ENCODE data around the gene ZNF304.
"Not testable (repeated sequence)": the region's sequence is repeated elsewhere in the genome, so short reads cannot be mapped to it uniquely, and the experiment has no call there.

Gene ZNF304

GRCh38 chr19:57374179-57374578 lies 23.1 kb downstream of the ZNF304 start:
- CTCF ChIA-PET = no interaction called here
- peaks cover 6% of the 10 kb centered on the region; the same call in 1 of the 2 replicates for H3K9me3 ChIP-seq (ENCODE audit: control insufficient read depth, insufficient read depth, low read depth, low read length)

GRCh38 chr19:57374647-57375046 lies 23.6 kb downstream of the ZNF304 start:
- H3K4me3 ChIP-seq (ENCODE audit: low read depth, low read length); CTCF ChIA-PET; H3K9me3 ChIP-seq (ENCODE audit: control insufficient read depth, insufficient read depth, low read depth, low read length); H3K27ac ChIP-seq (ENCODE audit: extremely low read depth, low read depth, low read length); POLR2A ChIA-PET; H3K4me1 ChIP-seq (ENCODE audit: control insufficient read depth, insufficient read depth, low read length): not testable (repeated sequence)
- H3K36me3 ChIP-seq (ENCODE audit: control insufficient read depth in 2 of 2, insufficient read depth in 1 of 2, low read length in 2 of 2) = peaks cover 14 to 68% of the 10 kb centered on the region in 2 experiments

More at GRCh38 chr19:57374179-57374578, 23.1 kb downstream of the ZNF304 start:
- TF ChIP-seq ZNF585B (tag by site-specific recombination; IDR thresholded peaks at IDR 0.05) = peak; percentile 95
- no peak for TF ChIP-seq CTCF (tag by site-specific recombination; IDR thresholded peaks at IDR 0.05)
- no peak for TF ChIP-seq PRDM10 (tag by site-specific recombination; IDR thresholded peaks at IDR 0.05)
- TF ChIP-seq YY2 (tag by site-specific recombination; IDR thresholded peaks at IDR 0.05) = no peak
- Histone ChIP-seq H3K27ac (ENCODE audit: extremely low read depth, low read depth, low read length) (no peak overlapping the region), H3K4me1 (ENCODE audit: control insufficient read depth, insufficient read depth, low read length) (no peaks in the 10 kb centered on the region), H3K4me3 (ENCODE audit: low read depth, low read length) (no peak overlapping the region), H3K36me3 (ENCODE audit: control insufficient read depth in 2 of 2, insufficient read depth in 1 of 2, low read length in 2 of 2) (peaks cover 14 to 68% of the 10 kb centered on the region in 2 experiments)
- POLR2A ChIA-PET = no interaction called here

- POLR2A ChIA-PET = no interaction called here
- H3K36me3 ChIP-seq (ENCODE audit: control insufficient read depth in 2 of 2, insufficient read depth in 1 of 2, low read length in 2 of 2) = peaks cover 14 to 65% of the 10 kb centered on the region in 2 experiments
- no peak for TF ChIP-seq ZNF654 (tag by site-specific recombination; IDR thresholded peaks at IDR 0.05; ENCODE audit: low read depth)
- TF ChIP-seq MYNN (tag by site-specific recombination; IDR thresholded peaks at IDR 0.05; ENCODE audit: borderline replicate concordance) = no peak
- TF ChIP-seq ZNF843 (tag by site-specific recombination; IDR thresholded peaks at IDR 0.05) = no peak
- no peak for TF ChIP-seq PRDM1 (tag by site-specific recombination; IDR thresholded peaks at IDR 0.05)
- no peak for TF ChIP-seq ZNF23 (tag by site-specific recombination; IDR thresholded peaks at IDR 0.05; ENCODE audit: borderline replicate concordance)
- TF ChIP-seq ZNF785 (tag by site-specific recombination; IDR thresholded peaks at IDR 0.05) = no peak
- TF ChIP-seq ZNF114 (tag by site-specific recombination; IDR thresholded peaks at IDR 0.05) = no peak
- no peak for TF ChIP-seq ZNF221 (tag by site-specific recombination; IDR thresholded peaks at IDR 0.05; ENCODE audit: borderline replicate concordance)
- TF ChIP-seq ZNF48 (tag by site-specific recombination; IDR thresholded peaks at IDR 0.05) = no peak
- TF ChIP-seq OVOL3 (tag by site-specific recombination; IDR thresholded peaks at IDR 0.05) = no peak
- TF ChIP-seq WT1 (tag by site-specific recombination; IDR thresholded peaks at IDR 0.05) = no peak
- TF ChIP-seq ZNF518A (tag by site-specific recombination; conservative IDR thresholded peaks at IDR 0.05; ENCODE audit: low read depth) = no peak
- no peak for TF ChIP-seq KLF9 (tag by site-specific recombination; IDR thresholded peaks at IDR 0.05; ENCODE audit: low read depth)
- TF ChIP-seq ZNF513 (tag by site-specific recombination; IDR thresholded peaks at IDR 0.05) = no peak
- H3K4me3 ChIP-seq (ENCODE audit: low read depth, low read length) = no peak overlapping the region
- peaks cover 6% of the 10 kb centered on the region; the same call in 1 of the 2 replicates for H3K9me3 ChIP-seq (ENCODE audit: control insufficient read depth, insufficient read depth, low read depth, low read length)
- no peaks in the 10 kb centered on the region for H3K4me1 ChIP-seq (ENCODE audit: control insufficient read depth, insufficient read depth, low read length)
- CTCF ChIA-PET = no interaction called here
- H3K27ac ChIP-seq (ENCODE audit: extremely low read depth, low read depth, low read length) = no peak overlapping the region
These were observed 25.1 kb downstream of the ZNF304 start for GRCh38 chr19:57376151-57376550.
